Thoracic aorta (tissue), 2 donors: ENCODE measurements around the gene RALBP1. TPM values are rescaled to one million over a fixed set of nuclear protein-coding genes. Genes with fewer than 3 reads are reported as not detected.
A peak's percentile ranks its signal among the peaks of the same experiment; 100 is the strongest.
"Not testable (repeated sequence)": the region's sequence is repeated elsewhere in the genome, so short reads cannot be mapped to it uniquely, and the experiment has no call there.

ENCODE experiments used
- ATAC-seq: fragments of 150-250 bp; one replicate; pipeline ENCODE4 v1.8.0; 2017; ENCODE audit warnings: low read depth; ENCODE audit not compliant: insufficient number of reproducible peaks, low FRiP score
- DNase-seq: peaks from one replicate; pipeline ENCODE4 v3.0.0-alpha.2; 2020; ENCODE audit warnings: low spot score
- H3K27ac ChIP-seq, 2 donors: fragments of 200-600 bp; sonication (generic); 1 replicate in 1 of 2; 2 replicates in 1 of 2; pipeline ENCODE4 v1.5.1; 2016; ENCODE audit warnings: mild to moderate bottlenecking in 2 of 2, moderate library complexity in 2 of 2
- H3K27me3 ChIP-seq: fragments of 200-600 bp; sonication (generic); replicated peaks from 2 replicates; pipeline ENCODE4 v1.6.0; 2016; ENCODE audit warnings: mild to moderate bottlenecking; ENCODE audit not compliant: insufficient read depth
- H3K36me3 ChIP-seq: fragments of 200-600 bp; sonication (generic); one replicate; pipeline ENCODE4 v1.5.1; 2016
- H3K4me1 ChIP-seq, 2 donors: fragments of 200-600 bp; sonication (generic); 1 replicate in 1 of 2; 2 replicates in 1 of 2; pipeline versions ENCODE4 v1.5.1 to v1.6.0; 2016; ENCODE audit warnings: low read depth in 2 of 2, mild to moderate bottlenecking in 1 of 2; ENCODE audit not compliant: control insufficient read depth in 1 of 2
- H3K4me3 ChIP-seq: fragments of 200-600 bp; sonication (generic); 2 replicates; pipeline ENCODE4 v1.5.1; 2016; ENCODE audit warnings: mild to moderate bottlenecking
- H3K9me3 ChIP-seq: fragments of 200-600 bp; sonication (generic); 2 replicates; pipeline ENCODE4 v1.5.1; 2016
- total RNA-seq, 2 donors: library from RNA; depleted of rRNA; stranded (reverse); fragments of >200 nt; gene quantifications; one replicate each; pipeline versions ENCODE4 v1.1.0 to v1.2.3, GENCODE V29; 2016
- TF ChIP-seq, protein P1 (sequence below): fragments of 200-600 bp; sonication (generic); IDR thresholded peaks from one replicate; pipeline ENCODE4 v1.5.1; 2019; ENCODE audit warnings: antibody characterized with exemption

RALBP1 gene
- total RNA-seq, 2 donors from 2014 or later = 47.1 to 54.2 TPM

DNA sequence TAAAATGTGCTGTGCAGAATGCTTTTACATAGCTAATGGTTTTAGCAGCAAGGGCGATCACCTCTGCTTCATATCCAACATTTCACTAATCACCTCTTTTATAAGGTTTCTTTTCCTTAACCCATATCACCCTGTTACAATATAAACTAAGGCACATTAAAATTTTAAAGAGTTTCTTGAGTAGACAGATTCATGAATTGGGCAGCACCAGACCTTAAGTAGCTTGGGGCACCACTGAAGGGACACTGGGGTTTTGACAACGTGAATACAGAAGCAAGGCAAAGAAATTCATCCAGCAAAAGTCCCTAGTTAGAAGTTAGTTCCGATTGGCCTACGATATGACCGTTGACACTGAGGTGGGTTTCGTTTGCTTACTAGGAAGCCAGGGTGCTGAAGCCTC lies 44.0 kb upstream of the RALBP1 start:
- Histone ChIP-seq H3K27ac (no peak overlapping the region), H3K4me1 (peaks cover 2 to 12% of the 10 kb centered on the region in 2 donors), H3K27me3 (no peaks in the 10 kb centered on the region), H3K4me3 (no peak overlapping the region), H3K36me3 (no peaks in the 10 kb centered on the region), H3K9me3 (no peaks in the 10 kb centered on the region)
- DNase-seq = no peak
- no peak for ATAC-seq
- TF ChIP-seq, protein P1, sequence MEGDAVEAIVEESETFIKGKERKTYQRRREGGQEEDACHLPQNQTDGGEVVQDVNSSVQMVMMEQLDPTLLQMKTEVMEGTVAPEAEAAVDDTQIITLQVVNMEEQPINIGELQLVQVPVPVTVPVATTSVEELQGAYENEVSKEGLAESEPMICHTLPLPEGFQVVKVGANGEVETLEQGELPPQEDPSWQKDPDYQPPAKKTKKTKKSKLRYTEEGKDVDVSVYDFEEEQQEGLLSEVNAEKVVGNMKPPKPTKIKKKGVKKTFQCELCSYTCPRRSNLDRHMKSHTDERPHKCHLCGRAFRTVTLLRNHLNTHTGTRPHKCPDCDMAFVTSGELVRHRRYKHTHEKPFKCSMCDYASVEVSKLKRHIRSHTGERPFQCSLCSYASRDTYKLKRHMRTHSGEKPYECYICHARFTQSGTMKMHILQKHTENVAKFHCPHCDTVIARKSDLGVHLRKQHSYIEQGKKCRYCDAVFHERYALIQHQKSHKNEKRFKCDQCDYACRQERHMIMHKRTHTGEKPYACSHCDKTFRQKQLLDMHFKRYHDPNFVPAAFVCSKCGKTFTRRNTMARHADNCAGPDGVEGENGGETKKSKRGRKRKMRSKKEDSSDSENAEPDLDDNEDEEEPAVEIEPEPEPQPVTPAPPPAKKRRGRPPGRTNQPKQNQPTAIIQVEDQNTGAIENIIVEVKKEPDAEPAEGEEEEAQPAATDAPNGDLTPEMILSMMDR = no peak

DNA sequence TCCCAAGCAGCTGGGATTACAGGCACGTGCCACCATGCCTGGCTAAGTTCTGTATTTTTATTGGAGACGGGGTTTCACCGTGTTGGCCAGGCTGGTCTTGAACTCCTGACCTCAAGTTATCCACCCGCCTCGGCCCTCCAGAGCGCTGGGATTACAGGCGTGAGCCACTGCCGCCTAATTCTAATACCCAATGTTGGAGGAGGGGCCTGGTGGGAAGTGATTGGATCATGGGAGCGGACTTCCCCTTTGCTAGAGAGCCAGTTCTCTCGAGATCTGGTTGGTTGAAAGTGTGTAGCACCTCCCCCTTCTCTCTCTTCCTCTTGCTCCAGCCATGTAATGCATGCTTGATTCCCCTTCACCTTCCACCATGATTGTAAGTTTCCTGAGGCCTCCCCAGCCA lies 42.2 kb upstream of the RALBP1 start:
- H3K27ac ChIP-seq, ATAC-seq: not testable (repeated sequence)

DNA sequence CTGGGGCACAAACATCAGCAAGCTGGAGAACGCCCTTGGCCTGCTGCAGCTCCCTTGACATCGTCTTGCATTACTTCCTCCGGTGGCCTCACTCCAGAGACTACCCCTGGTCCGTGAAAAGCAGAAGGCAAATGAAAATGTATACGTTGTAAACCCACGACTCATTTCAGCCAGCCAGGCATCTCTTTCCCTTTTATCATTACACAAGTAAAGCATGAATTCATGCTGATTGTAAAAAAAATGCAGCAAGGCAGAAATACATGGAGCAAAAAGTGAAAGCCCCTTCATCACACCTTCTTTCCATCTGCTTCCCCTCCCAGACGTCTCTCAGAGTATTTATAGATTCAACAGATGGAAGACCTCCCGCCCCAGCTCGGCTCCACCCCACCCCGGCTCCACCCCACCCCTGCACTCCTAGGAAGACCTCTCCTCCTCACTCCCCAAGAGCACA lies 41.6 kb upstream of the RALBP1 start:
- Histone ChIP-seq H3K4me1 (peaks cover 7 to 23% of the 10 kb centered on the region in 2 donors), H3K27ac (no peak overlapping the region), H3K27me3 (no peaks in the 10 kb centered on the region), H3K9me3 (no peaks in the 10 kb centered on the region), H3K4me3 (peak overlapping the region; percentile 35), H3K36me3 (no peaks in the 10 kb centered on the region)
- DNase-seq (no peak), ATAC-seq (no peak)
- TF ChIP-seq, protein P1 = no peak

More for the DNA sequence above, 42.2 kb upstream of the RALBP1 start:
- not testable (repeated sequence) for H3K36me3 ChIP-seq, H3K27me3 ChIP-seq, H3K9me3 ChIP-seq, H3K4me3 ChIP-seq, DNase-seq
- H3K4me1 ChIP-seq = peaks cover 7 to 23% of the 10 kb centered on the region in 2 donors

DNA sequence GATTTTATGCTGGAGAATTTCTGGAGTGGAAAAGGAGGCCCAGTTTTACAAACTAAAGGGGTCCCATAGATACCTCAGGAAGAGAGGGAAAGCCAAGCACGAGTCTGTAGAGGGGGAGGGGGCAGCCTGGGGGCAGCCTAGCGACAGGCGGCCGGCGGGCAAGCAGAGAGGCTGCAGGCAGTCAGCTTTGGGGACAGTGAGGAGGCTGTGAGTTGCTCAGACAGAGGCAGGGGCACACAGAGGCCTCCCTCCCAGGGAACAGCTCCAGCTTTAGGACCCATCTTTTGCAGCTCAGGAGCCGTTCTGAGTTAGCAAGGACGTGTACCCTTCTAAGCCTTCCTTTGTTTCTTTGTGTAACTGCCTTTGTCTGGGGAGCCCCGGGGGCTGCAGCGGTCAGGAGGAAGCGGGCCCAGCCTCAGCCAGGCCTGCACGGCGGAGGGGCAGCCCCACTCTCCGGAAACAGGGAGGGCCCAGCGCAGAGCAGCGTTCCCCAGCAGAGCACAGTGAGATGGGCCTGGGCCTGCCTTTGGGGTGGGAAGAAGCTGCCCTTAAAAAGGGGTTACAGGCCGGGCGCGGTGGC lies 41.1 kb upstream of the RALBP1 start:
- Histone ChIP-seq H3K27me3 (no peaks in the 10 kb centered on the region), H3K4me1 (peaks cover 7 to 19% of the 10 kb centered on the region in 2 donors), H3K9me3 (no peaks in the 10 kb centered on the region), H3K36me3 (no peaks in the 10 kb centered on the region), H3K27ac (no peak overlapping the region), H3K4me3 (peak overlapping the region; percentile 35)
- ATAC-seq (no peak), DNase-seq (no peak)
- TF ChIP-seq, protein P1 = no peak

DNA sequence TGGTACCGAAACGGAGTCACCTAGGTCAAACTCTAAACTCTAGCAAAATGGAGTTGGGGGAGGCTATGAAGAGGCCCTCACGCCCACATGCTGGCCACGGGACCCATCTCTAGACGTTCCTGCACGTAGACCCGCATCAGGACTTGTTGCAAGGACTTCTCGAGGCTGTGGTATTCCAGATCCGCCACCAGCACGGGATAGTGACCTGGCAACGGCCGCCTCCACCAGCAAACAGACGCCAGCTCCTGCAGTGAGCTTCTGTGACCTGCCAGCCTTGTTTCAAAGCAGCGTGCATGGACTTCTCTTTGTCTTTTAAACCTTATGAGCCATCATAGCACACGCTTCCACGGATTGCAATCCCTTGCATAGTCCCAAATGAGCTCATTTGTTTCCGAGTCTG lies 40.3 kb upstream of the RALBP1 start:
- ATAC-seq (no peak), DNase-seq (no peak)
- Histone ChIP-seq H3K27me3 (no peaks in the 10 kb centered on the region), H3K9me3 (no peaks in the 10 kb centered on the region), H3K36me3 (no peaks in the 10 kb centered on the region), H3K4me3 (no peak overlapping the region), H3K27ac (no peak overlapping the region), H3K4me1 (peaks cover 7 to 13% of the 10 kb centered on the region in 2 donors)
- TF ChIP-seq, protein P1 = no peak
